AG04450 (cell line): Measurements from ENCODE around the gene PRKAR1B. TPM values are rescaled to one million over a fixed set of nuclear protein-coding genes. Genes with fewer than 3 reads are reported as not detected.

ENCODE experiments used
- CTCF ChIA-PET: fragments of 300-600, 350-600 bp; formaldehyde crosslinking; extraction: SDS; loops from one replicate; lab custom pipeline; 2022; ENCODE audit warnings: antibody characterized with exemption, inconsistent platforms; lab: Charles Lee
- POLR2A ChIA-PET: fragments of 350-600 bp; formaldehyde crosslinking; extraction: SDS; loops from one replicate; lab custom pipeline; 2021; ENCODE audit warnings: antibody characterized with exemption, inconsistent platforms; lab: Yijun Ruan, JAX
- DNase-seq: peaks from one replicate; pipeline ENCODE4 v3.0.0-alpha.2; 2011; ENCODE audit warnings: low read depth, low spot score
- H3K27ac ChIP-seq: one replicate; pipeline ENCODE4 v1.5.1; 2012; ENCODE audit warnings: low read depth, low read length, control low read depth
- H3K27me3 ChIP-seq: one replicate; pipeline ENCODE4 v1.6.0; 2012; ENCODE audit warnings: low read length; ENCODE audit not compliant: control insufficient read depth, insufficient read depth
- H3K4me3 ChIP-seq: 2 replicates; pipeline ENCODE4 v1.5.1; 2011; ENCODE audit warnings: mild to moderate bottlenecking, low read depth, low read length, control low read depth
- H3K9me3 ChIP-seq: 2 replicates; pipeline ENCODE4 v1.5.1; 2012; ENCODE audit warnings: low read length; ENCODE audit not compliant: control insufficient read depth, insufficient read depth
- CTCF ChIP-seq: IDR thresholded peaks from 2 replicates; pipeline ENCODE4 v1.5.1; 2011; ENCODE audit warnings: low read depth, low read length, control low read depth, inconsistent platforms
- polyA plus RNA-seq: library from polyadenylated mRNA; depleted of rRNA; stranded (reverse); fragments of >200 nt; gene quantifications from 2 replicates; pipeline ENCODE4 v1.2.3, GENCODE V29; 2011

The PRKAR1B gene
- polyA plus RNA-seq, 1 experiment, result 16.1 TPM

GRCh38 chr7:750111-750905 lies 23.2 kb upstream of the PRKAR1B start:
- Histone ChIP-seq H3K9me3 (peaks cover 5% of the 10 kb centered on the region; the same call in 1 of the 2 replicates), H3K4me3 (no peak overlapping the region), H3K27ac (no peak overlapping the region), H3K27me3 (no peaks in the 10 kb centered on the region)
- ChIA-PET POLR2A (no interaction called here), CTCF (no interaction called here)
- DNase-seq, result no peak
- TF ChIP-seq CTCF, result no peak

- ChIA-PET CTCF (interaction anchor here (0.6 kb wide), 1 partner anchor 70 kb away, joined by 4 read pairs; no protein-coding TSS in a partner anchor), POLR2A (no interaction called here)
- no peak overlapping the region for H3K4me3 ChIP-seq
- H3K27ac ChIP-seq, result no peak overlapping the region
- peaks cover 10% of the 10 kb centered on the region; the same call in 1 of the 2 replicates for H3K9me3 ChIP-seq
- no peak for TF ChIP-seq CTCF
- H3K27me3 ChIP-seq, result no peaks in the 10 kb centered on the region
- no peak for DNase-seq
Measured at GRCh38 chr7:749140-749551, 22.1 kb upstream of the PRKAR1B start.

- CTCF ChIA-PET, result no interaction called here
- TF ChIP-seq CTCF, result no peak
- Histone ChIP-seq H3K27ac (no peak overlapping the region), H3K4me3 (no peak overlapping the region), H3K27me3 (no peaks in the 10 kb centered on the region), H3K9me3 (peaks cover 10% of the 10 kb centered on the region; the same call in 1 of the 2 replicates)
- DNase-seq, result no peak
- POLR2A ChIA-PET, result no interaction called here
Measured at GRCh38 chr7:748446-748845, 21.4 kb upstream of the PRKAR1B start.

- ChIA-PET POLR2A (no interaction called here), CTCF (no interaction called here)
- peaks cover 6% of the 10 kb centered on the region; the same call in 1 of the 2 replicates for H3K9me3 ChIP-seq
- no peak overlapping the region for H3K4me3 ChIP-seq
- no peak overlapping the region for H3K27ac ChIP-seq
- no peaks in the 10 kb centered on the region for H3K27me3 ChIP-seq
- no peak for DNase-seq
- no peak for TF ChIP-seq CTCF
Measured at GRCh38 chr7:747186-747585, 20.1 kb upstream of the PRKAR1B start.
